ENCODE results near the gene LRP8. TPM values are rescaled to one million over a fixed set of nuclear protein-coding genes. Genes with fewer than 3 reads are reported as not detected.

The LRP8 gene
- total and polyA plus RNA-seq, 11 donors, result 0.27 to 8.0 (median 1.7) TPM

GRCh38 chr1:53313556-53313955 is 14.3 kb downstream of the LRP8 start:
- H3K27me3 ChIP-seq, result no peaks in the 10 kb centered on the region
- H3K4me3 ChIP-seq, result no peak overlapping the region
- no peaks in the 10 kb centered on the region for H3K9me3 ChIP-seq
- no peak overlapping the region for H3K27ac ChIP-seq
- peak in 1 of 5 donors; percentile 16 for DNase-seq
- ATAC-seq, result no peak
- H3K4me1 ChIP-seq, result peaks cover 0 to 16% (median 0%) of the 10 kb centered on the region in 12 donors
- TF ChIP-seq POLR2A (IDR thresholded peaks at IDR 0.05), result no peak
- no peak for TF ChIP-seq CTCF (IDR thresholded peaks at IDR 0.05)
- intact Hi-C loops (cut with DNase I), result no loop called here
- WGBS, 4 donors, result 85 to 99% (median 94%) methylated on average over 5 of the region's 5 CpGs
- H3K36me3 ChIP-seq, result no peaks in the 10 kb centered on the region

DNA sequence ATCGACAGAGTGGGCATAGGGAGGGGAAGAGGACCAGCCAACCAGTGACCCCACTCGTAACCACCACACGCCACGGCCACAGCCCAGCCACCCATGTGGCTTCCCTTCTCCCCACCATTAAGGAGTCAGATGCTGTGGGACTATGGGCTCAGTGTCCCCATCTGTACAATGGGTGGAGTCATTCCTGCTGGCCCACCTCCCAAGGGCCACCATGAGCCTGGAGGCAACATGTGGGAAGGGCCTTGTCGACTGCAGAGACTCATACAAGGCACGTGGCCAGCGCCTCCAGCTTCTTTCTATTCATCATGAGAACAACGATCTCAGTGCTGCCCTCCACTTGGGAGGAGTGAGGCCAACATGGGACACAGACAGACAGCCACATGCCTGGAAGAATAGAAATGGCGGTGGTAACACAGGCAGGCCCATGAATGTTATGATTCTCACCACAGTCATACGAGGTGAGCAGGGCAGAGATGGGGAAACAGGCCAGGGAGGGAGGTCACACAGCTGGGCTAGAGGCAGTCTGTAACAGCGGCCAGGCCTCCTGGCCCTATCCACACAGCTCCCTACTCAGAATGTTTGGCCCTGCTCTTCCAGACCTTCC is 16.1 kb downstream of the LRP8 start:
- peak in 1 of 5 donors; percentile 32 for DNase-seq
- intact Hi-C loops (cut with DNase I), result no loop called here
- Histone ChIP-seq H3K27me3 (no peaks in the 10 kb centered on the region), H3K36me3 (no peaks in the 10 kb centered on the region), H3K4me3 (no peak overlapping the region), H3K4me1 (peaks cover 0 to 3% (median 0%) of the 10 kb centered on the region in 12 donors), H3K27ac (no peak overlapping the region), H3K9me3 (no peaks in the 10 kb centered on the region)
- ATAC-seq, result no peak
- WGBS, 4 donors, result 84 to 85% (median 85%) methylated on average over 11 of the region's 11 CpGs
- TF ChIP-seq CTCF (IDR thresholded peaks at IDR 0.05) (no peak), POLR2A (IDR thresholded peaks at IDR 0.05) (no peak)

DNA sequence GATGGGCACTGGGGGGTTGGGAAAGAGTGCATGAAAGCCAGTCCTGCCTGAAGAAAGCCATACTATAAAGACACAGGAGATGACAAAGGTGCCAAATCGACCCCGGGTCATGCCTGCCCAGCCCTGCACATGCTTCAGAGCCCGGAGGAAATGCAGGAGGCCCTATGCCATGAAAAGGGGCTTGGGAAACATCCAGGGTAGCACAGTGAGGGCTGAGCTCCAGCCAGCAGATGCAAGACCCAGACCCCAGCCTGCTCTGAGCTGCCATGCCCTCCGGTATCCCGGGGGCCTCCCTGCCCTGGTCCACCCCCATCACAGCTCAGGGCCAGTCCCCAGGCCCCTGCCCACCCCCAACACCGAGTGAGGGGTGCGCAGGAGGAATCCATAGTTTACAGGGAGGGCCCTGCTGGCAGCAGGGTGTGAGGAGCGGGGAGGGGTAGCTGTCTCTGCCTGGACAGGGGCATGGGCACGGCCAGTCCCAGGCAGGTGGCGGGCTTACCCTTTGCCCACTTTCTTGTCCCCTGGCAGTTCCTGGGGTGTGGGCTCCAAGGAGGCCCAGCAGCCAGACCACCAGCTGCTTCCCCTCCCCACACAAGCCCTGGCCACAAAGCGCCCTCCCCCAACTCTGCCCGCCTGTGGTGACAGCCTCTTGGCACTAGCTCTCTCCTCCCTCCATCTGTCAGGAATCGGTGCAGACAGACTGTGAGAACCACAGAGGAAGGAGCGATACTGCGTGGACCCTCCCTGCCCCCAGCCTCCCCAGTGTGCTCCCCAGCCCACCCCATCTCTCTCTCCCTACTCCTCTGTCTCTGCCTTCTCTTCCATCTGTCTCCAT is 16.8 kb downstream of the LRP8 start:
- no peaks in the 10 kb centered on the region for H3K27me3 ChIP-seq
- H3K4me1 ChIP-seq, result peaks cover 0 to under 1% (median 0%) of the 10 kb centered on the region in 12 donors
- WGBS, 4 donors, result 74 to 85% (median 75%) methylated on average over 11 to 15 of the region's 15 CpGs
- no peaks in the 10 kb centered on the region for H3K36me3 ChIP-seq
- ATAC-seq (no peak), DNase-seq (peak in 1 of 5 donors; percentile 9)
- H3K4me3 ChIP-seq, result no peak overlapping the region
- intact Hi-C loops (cut with DNase I), result no loop called here
- H3K27ac ChIP-seq, result no peak overlapping the region
- no peaks in the 10 kb centered on the region for H3K9me3 ChIP-seq
- TF ChIP-seq CTCF (IDR thresholded peaks at IDR 0.05) (no peak), POLR2A (IDR thresholded peaks at IDR 0.05) (no peak)

DNA sequence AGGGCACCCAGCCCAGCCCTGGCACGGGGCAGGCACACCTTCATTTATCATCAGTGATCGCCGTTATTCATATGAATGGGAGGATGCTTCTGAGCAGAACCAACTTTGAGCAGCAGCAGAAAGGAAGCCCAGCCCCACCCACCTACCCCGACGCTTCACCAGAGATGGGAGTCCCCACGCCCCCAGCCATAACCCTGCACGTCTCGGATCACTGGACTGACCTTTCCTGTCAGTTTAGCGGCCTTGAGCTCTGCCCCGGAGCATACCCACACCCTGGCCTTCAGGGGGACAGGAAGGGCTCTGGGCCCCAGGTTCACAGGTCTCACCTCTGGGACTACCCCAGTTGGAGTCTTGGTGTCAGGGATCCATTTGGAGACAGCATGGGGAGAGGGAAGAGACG is 18.1 kb downstream of the LRP8 start:
- no peaks in the 10 kb centered on the region for H3K27me3 ChIP-seq
- no peak overlapping the region for H3K27ac ChIP-seq

More for the DNA sequence above, 18.1 kb downstream of the LRP8 start:
- WGBS, 4 donors, result 63 to 78% (median 73%) methylated on average over 7 to 11 of the region's 11 CpGs
- no peak for DNase-seq
- peaks cover 0 to 8% (median 0%) of the 10 kb centered on the region in 12 donors for H3K4me1 ChIP-seq
- H3K36me3 ChIP-seq, result no peaks in the 10 kb centered on the region
- no peak for ATAC-seq
- H3K4me3 ChIP-seq, result no peak overlapping the region
- H3K9me3 ChIP-seq, result no peaks in the 10 kb centered on the region
- TF ChIP-seq CTCF (IDR thresholded peaks at IDR 0.05) (no peak), POLR2A (IDR thresholded peaks at IDR 0.05) (no peak)
- intact Hi-C loops (cut with DNase I), result no loop called here

All from heart left ventricle (tissue), 16 donors.